Measurements from ENCODE around the gene CST9. TPM values are rescaled to one million over a fixed set of nuclear protein-coding genes. Genes with fewer than 3 reads are reported as not detected.

Gene CST9
- total and polyA plus RNA-seq, 10 of the 15 experiments (the other 5 are each of a cell fraction or from before 2014, with no cell fraction given) = not detected

- peak; percentile 97 for TF ChIP-seq ATF2 (IDR thresholded peaks at IDR 0.05; ENCODE audit: low read length)
- TF ChIP-seq, protein P1, sequence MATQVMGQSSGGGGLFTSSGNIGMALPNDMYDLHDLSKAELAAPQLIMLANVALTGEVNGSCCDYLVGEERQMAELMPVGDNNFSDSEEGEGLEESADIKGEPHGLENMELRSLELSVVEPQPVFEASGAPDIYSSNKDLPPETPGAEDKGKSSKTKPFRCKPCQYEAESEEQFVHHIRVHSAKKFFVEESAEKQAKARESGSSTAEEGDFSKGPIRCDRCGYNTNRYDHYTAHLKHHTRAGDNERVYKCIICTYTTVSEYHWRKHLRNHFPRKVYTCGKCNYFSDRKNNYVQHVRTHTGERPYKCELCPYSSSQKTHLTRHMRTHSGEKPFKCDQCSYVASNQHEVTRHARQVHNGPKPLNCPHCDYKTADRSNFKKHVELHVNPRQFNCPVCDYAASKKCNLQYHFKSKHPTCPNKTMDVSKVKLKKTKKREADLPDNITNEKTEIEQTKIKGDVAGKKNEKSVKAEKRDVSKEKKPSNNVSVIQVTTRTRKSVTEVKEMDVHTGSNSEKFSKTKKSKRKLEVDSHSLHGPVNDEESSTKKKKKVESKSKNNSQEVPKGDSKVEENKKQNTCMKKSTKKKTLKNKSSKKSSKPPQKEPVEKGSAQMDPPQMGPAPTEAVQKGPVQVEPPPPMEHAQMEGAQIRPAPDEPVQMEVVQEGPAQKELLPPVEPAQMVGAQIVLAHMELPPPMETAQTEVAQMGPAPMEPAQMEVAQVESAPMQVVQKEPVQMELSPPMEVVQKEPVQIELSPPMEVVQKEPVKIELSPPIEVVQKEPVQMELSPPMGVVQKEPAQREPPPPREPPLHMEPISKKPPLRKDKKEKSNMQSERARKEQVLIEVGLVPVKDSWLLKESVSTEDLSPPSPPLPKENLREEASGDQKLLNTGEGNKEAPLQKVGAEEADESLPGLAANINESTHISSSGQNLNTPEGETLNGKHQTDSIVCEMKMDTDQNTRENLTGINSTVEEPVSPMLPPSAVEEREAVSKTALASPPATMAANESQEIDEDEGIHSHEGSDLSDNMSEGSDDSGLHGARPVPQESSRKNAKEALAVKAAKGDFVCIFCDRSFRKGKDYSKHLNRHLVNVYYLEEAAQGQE (IDR thresholded peaks at IDR 0.05; ENCODE audit: low read depth, low read length) = no peak
- no peak for TF ChIP-seq RAD21 (IDR thresholded peaks at IDR 0.05; ENCODE audit: insufficient read depth, low read depth, low read length)
- TF ChIP-seq ZNF207 (IDR thresholded peaks at IDR 0.05; ENCODE audit: borderline replicate concordance) = no peak
- TF ChIP-seq, protein P2, sequence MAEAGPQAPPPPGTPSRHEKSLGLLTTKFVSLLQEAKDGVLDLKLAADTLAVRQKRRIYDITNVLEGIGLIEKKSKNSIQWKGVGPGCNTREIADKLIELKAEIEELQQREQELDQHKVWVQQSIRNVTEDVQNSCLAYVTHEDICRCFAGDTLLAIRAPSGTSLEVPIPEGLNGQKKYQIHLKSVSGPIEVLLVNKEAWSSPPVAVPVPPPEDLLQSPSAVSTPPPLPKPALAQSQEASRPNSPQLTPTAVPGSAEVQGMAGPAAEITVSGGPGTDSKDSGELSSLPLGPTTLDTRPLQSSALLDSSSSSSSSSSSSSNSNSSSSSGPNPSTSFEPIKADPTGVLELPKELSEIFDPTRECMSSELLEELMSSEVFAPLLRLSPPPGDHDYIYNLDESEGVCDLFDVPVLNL (IDR thresholded peaks at IDR 0.05; ENCODE audit: low read depth, low read length) = no peak
- TF ChIP-seq KLF5 (IDR thresholded peaks at IDR 0.05; ENCODE audit: partially characterized antibody) = no peak
- TF ChIP-seq, protein P3, sequence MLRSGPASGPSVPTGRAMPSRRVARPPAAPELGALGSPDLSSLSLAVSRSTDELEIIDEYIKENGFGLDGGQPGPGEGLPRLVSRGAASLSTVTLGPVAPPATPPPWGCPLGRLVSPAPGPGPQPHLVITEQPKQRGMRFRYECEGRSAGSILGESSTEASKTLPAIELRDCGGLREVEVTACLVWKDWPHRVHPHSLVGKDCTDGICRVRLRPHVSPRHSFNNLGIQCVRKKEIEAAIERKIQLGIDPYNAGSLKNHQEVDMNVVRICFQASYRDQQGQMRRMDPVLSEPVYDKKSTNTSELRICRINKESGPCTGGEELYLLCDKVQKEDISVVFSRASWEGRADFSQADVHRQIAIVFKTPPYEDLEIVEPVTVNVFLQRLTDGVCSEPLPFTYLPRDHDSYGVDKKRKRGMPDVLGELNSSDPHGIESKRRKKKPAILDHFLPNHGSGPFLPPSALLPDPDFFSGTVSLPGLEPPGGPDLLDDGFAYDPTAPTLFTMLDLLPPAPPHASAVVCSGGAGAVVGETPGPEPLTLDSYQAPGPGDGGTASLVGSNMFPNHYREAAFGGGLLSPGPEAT (IDR thresholded peaks at IDR 0.05; ENCODE audit: low read depth) = no peak; the same call in 1 of the 2 replicates
- TF ChIP-seq MEF2A (IDR thresholded peaks at IDR 0.05; ENCODE audit: insufficient read depth, low read depth, low read length) = peak; percentile 97
- TF ChIP-seq ZBTB11 (CRISPR knock-in tag; IDR thresholded peaks at IDR 0.05) = no peak
- TF ChIP-seq CHD1 (IDR thresholded peaks at IDR 0.05; ENCODE audit: low read depth, low read length) = no peak
- TF ChIP-seq, protein P4, sequence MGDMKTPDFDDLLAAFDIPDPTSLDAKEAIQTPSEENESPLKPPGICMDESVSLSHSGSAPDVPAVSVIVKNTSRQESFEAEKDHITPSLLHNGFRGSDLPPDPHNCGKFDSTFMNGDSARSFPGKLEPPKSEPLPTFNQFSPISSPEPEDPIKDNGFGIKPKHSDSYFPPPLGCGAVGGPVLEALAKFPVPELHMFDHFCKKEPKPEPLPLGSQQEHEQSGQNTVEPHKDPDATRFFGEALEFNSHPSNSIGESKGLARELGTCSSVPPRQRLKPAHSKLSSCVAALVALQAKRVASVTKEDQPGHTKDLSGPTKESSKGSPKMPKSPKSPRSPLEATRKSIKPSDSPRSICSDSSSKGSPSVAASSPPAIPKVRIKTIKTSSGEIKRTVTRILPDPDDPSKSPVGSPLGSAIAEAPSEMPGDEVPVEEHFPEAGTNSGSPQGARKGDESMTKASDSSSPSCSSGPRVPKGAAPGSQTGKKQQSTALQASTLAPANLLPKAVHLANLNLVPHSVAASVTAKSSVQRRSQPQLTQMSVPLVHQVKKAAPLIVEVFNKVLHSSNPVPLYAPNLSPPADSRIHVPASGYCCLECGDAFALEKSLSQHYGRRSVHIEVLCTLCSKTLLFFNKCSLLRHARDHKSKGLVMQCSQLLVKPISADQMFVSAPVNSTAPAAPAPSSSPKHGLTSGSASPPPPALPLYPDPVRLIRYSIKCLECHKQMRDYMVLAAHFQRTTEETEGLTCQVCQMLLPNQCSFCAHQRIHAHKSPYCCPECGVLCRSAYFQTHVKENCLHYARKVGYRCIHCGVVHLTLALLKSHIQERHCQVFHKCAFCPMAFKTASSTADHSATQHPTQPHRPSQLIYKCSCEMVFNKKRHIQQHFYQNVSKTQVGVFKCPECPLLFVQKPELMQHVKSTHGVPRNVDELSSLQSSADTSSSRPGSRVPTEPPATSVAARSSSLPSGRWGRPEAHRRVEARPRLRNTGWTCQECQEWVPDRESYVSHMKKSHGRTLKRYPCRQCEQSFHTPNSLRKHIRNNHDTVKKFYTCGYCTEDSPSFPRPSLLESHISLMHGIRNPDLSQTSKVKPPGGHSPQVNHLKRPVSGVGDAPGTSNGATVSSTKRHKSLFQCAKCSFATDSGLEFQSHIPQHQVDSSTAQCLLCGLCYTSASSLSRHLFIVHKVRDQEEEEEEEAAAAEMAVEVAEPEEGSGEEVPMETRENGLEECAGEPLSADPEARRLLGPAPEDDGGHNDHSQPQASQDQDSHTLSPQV (IDR thresholded peaks at IDR 0.05) = no peak
- TF ChIP-seq CBX5 (IDR thresholded peaks at IDR 0.05; ENCODE audit: low read depth) = no peak
- no peak for TF ChIP-seq MYB (IDR thresholded peaks at IDR 0.05; ENCODE audit: borderline replicate concordance, low read depth, low read length)
- no peak for TF ChIP-seq PAX5 (IDR thresholded peaks at IDR 0.05; ENCODE audit: borderline replicate concordance, low read depth, low read length)
- no peak for TF ChIP-seq SMARCA5 (IDR thresholded peaks at IDR 0.05)
Observed at GRCh38 chr20:23644164-23644563, 38.4 kb upstream of the CST9 start (continued).
